DMS79 treated with DMSO at 0.1 percent for 48 hours (cell line): Measurements from ENCODE around the gene ABHD12.
"Not testable (repeated sequence)": the region's sequence is repeated elsewhere in the genome, so short reads cannot be mapped to it uniquely, and the experiment has no call there.

Experiments
- DNase-seq: peaks from one replicate; lab custom pipeline; 2025; lab: John Stamatoyannopoulos, UW

The ABHD12 gene

GRCh38 chr20:25321991-25322390 is 68.6 kb downstream of the ABHD12 start:
- DNase-seq, result no peak

DNA sequence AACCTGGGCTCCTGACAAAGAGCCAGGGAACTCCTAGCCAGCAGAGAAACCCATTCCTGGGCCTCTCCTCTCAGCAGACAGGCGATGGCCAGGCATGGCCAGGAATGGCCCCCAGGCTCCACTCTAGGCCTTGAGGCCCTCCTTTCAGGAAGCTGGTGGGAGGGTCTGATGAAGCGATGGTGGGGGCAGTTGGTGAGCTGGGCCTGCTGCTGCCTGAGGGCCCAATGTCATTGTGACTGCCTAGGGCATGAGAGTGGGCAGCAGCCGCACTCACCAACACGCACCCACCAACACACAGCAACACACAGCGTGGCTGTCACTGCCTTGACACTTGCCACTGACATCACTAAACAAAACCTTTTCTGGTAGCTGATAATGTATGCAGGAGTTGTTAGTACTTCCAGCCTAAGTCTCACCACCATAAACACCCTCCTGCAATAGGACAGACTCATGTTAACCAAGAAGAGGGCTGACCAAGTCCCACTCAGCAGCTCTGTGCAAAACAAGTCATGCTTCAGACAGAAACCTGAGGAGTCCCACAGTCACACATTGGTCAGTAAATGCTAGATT is 69.3 kb downstream of the ABHD12 start:
- DNase-seq, result no peak

DNA sequence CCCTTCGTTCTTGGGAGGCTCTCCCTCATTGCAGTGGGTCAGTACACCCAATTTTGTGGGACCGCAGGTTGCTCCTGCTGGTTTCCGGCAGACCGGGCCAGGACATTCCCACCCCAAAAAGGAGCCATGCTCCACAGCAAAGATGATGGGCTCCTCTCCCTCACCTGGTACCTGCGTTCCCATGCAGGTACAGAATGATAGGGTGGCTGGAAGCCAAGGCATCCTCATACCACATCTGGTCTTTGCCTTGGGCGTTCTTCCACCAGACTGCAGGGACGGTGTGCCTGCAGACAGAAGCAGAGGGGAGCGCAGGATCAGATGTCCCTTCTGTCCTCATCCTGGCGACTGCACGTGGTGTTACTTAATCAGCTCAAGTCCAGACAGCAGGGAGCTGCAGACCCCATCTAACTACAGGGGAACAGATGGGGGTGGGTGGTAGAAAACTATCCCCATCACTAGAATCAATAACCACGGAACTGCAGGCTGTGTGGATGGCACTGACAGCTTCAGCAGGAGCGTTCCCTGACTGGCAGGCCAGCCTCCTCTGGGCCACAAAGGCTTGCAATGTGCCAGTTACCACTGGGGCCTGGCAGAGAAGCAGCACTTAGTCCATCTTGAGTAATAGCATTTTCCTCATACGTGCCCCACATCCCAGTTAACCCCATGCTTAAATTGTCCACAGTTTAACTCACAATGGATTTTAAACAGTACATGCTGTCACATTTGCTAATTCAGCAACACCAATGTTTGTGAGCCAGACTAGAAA is 70.4 kb downstream of the ABHD12 start:
- DNase-seq, result peak; percentile 47

- DNase-seq, result peak; percentile 70
These were observed 71.2 kb downstream of the ABHD12 start for GRCh38 chr20:25319241-25320034.

- no peak for DNase-seq
These were observed 72.0 kb downstream of the ABHD12 start for GRCh38 chr20:25318471-25319240.

- DNase-seq, result peak; percentile 81
These were observed 73.1 kb downstream of the ABHD12 start for GRCh38 chr20:25317351-25318075.

GRCh38 chr20:25316506-25317190 is 74.0 kb downstream of the ABHD12 start:
- no peak for DNase-seq

- DNase-seq, result no peak
These were observed 75.0 kb downstream of the ABHD12 start for GRCh38 chr20:25315418-25316210.

- DNase-seq, result no peak
These were observed 75.9 kb downstream of the ABHD12 start for GRCh38 chr20:25314497-25315417.

DNA sequence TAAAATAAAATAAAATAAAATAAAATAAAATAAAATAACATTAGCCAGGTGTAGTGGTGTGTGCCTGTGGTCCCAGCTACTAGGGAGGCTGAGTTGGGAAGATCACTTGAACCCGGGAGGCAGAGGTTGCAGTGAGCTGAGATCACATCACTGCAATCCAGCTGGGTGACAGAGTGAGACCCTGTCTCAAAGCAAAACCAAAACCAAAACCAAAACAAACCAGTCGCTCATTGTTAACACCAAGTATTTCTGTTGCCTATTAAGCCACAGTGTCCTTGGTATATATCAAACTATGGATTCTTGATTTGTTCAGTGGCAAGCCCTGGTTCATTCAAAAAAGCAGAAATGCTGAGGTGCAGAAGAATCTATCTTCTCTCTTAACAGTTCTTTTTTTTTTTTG is 77.0 kb downstream of the ABHD12 start:
- DNase-seq, result peak; percentile 24

DNA sequence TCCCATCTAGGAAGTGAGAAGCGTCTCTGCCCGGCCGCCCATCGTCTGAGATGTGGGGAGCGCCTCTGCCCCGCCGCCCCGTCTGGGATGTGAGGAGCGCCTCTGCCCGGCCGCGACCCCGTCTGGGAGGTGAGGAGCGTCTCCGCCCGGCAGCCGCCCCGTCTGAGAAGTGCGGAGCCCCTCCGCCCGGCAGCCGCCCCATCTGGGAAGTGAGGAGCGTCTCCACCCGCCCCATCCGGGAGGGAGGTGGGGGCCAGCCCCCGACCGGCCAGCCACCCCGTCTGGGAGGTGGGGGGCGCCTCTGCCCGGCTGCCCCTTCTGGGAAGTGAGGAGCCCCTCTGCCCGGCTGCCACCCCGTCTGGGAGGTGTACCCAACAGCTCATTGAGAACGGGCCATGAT is 77.9 kb downstream of the ABHD12 start:
- not testable (repeated sequence) for DNase-seq

DNA sequence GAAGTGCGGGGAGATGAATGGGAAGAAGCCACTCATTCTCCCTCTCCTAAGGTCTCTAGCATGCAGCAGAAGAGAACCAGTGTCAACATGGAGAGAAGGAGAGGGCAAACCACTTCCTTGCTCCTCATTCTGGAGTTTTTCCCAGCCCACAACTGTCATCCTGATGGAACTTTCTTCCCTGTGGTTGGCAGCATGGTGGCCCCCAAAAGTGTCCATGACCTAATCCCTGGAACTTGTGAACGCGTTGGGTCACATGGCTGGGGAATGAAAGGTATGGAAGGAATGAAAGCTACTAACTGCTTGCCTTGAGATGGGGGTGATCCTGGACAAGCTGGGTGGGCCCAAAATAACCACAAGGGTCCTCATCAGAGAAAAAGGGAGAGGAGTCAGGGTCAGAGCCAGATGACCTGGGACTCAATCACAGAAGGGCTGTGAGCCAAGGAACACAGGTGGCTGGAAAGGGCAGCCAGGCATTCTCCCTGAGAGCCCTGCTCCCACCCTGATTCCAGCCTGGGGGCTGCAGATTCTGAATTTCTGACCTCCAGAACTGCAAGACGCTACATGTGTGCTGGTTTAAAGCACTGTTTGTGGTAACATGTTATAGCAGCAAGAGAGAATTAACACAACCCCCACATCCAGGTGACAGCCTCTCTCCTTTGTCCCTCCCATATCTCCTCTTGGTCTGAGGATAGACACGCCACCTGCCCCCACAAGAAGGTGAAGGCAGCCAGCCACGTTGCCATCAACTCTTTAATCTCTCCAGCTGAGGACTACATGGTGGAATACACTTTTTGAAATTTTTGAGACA is 79.5 kb downstream of the ABHD12 start:
- no peak for DNase-seq

GRCh38 chr20:25310268-25310920 is 80.2 kb downstream of the ABHD12 start:
- DNase-seq, result peak; percentile 42

DNA sequence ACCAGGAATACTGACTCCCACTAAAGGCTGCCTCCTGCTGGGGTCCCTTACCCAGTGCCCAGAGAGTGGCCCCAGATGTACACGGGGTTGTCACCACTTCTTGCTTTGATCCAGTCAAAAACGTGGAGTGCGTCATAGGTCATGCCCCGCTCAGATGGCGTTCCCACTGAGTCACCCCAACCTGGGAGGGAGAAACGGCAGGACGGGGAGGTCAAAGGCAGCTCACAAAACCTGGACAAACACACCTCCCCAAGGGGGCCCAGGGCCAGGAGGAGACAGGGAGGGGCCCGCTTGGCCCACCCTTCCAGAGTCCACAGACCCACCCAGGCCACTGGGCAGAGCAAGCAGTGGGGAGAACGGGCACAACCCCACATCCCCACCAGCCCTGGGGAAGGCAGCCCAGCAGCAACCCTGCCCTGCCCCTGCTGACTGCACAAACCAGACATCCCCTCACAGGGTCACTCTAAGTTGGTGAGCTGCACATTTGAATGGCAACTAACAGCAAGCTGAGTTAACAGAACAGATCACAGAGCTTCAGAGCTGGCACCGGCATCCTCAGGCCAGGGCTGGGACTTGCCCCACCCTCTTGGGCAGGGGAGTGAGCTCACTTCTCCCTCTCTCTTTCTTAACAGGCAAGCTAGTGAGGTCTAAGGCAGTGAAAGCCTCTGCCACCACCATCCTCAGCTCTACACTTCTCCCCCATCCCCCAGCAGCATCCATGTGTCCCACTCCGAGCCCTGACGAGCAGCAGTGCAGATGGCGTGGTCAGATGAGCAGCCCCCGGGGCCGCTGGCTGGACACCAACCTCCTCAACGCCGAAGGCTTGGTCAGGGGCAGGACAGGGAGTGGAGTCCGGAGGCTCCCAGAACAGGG is 81.0 kb downstream of the ABHD12 start:
- no peak for DNase-seq

- no peak for DNase-seq
These were observed 81.8 kb downstream of the ABHD12 start for GRCh38 chr20:25308671-25309394.

DNA sequence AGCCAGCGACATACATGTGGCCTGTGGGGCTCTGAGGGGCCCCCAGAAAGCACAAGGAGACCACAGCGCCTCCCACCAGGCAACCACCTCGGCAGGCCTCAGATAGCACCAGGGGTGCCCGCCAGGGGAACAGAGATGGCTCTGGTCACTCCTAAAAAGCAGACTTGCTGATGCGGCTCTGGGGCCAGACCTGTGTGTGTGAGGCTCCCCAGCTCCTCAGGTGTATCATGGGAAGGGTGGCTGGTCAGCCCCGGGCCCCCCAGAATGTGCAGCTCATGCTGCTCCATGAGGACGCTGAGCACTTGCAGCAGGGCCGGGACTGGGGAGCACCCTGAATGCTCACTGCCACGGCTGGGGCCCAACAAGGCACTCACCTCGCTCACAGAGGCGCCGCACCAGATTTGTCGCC is 82.5 kb downstream of the ABHD12 start:
- no peak for DNase-seq
